ENCODE data around the gene THG1L.

- TF ChIP-seq EZH2phosphoT487 (IDR thresholded peaks at IDR 0.05; ENCODE audit: low read depth) (no peak), CTCF (IDR thresholded peaks at IDR 0.05; ENCODE audit: low read depth, low read length) (no peak)
Measured at GRCh38 chr5:157758706-157759105, 27.5 kb downstream of the THG1L start.

Data from OCI-LY3 (cell line).